RWPE1 (cell line): ENCODE results near the gene GGT7.

ENCODE experiments used
- CTCF ChIA-PET: fragments of 350-600 bp; sonication (Branson Sonifier 250); formaldehyde crosslinking; extraction: SDS; loops from one replicate; lab custom pipeline; 2021; lab: Yijun Ruan, JAX
- POLR2A ChIA-PET: fragments of 400-600 bp; formaldehyde crosslinking; extraction: SDS; loops from one replicate; lab custom pipeline; 2020; ENCODE audit warnings: antibody characterized with exemption; ENCODE audit not compliant: low non-redundant PET; lab: Yijun Ruan, JAX
- DNase-seq: peaks from one replicate; pipeline ENCODE4 v3.0.0; 2012; ENCODE audit warnings: low spot score
- H3K27ac ChIP-seq: fragments of 450-650 bp; 2 replicates; pipeline ENCODE4 v1.5.1; 2017
- CTCF ChIP-seq: fragments of 450-650 bp; conservative IDR thresholded peaks from 2 replicates; pipeline ENCODE4 v1.5.1; 2017; ENCODE audit warnings: low read depth, mild to moderate bottlenecking

The GGT7 gene

GRCh38 chr20:34797012-34797995, 75.4 kb downstream of the GGT7 start:
- DNase-seq, result no peak
- TF ChIP-seq CTCF, result no peak
- CTCF ChIA-PET, result interaction anchor here (0.6 to 1.2 kb wide), 4 partner anchors 17 to 667 kb away, joined by 5 to 8 read pairs (median 6); no protein-coding TSS in a partner anchor
- POLR2A ChIA-PET, result interaction anchor here (0.6 kb wide), 1 partner anchor 101 kb away, joined by 4 read pairs; no protein-coding TSS in a partner anchor
- H3K27ac ChIP-seq, result no peak overlapping the region
